ENCODE measurements around the gene SCIN.
"Not testable (repeated sequence)": the region's sequence is repeated elsewhere in the genome, so short reads cannot be mapped to it uniquely, and the experiment has no call there.

Gene SCIN

GRCh38 chr7:12570534-12571461 lies at the start of gene SCIN:
Gene SCIN (plus strand): TSS chr7:12570720. CDS start chr7:12570787, 67 bp downstream.
- DNase-seq (ENCODE audit: low read depth in 2 of 2) = no peak

- no peak for DNase-seq (ENCODE audit: low read depth in 2 of 2)
These were observed 45.6 kb upstream of the SCIN start for GRCh38 chr7:12524794-12525386.

- not testable (repeated sequence) for DNase-seq (ENCODE audit: low read depth in 2 of 2)
These were observed 43.8 kb upstream of the SCIN start for GRCh38 chr7:12526693-12527092.

GRCh38 chr7:12527670-12528069 lies 42.9 kb upstream of the SCIN start:
- DNase-seq (ENCODE audit: low read depth in 2 of 2) = not testable (repeated sequence)

- no peak for DNase-seq (ENCODE audit: low read depth in 2 of 2)
These were observed 40.4 kb upstream of the SCIN start for GRCh38 chr7:12529971-12530710.

GRCh38 chr7:12531784-12532183 lies 38.7 kb upstream of the SCIN start:
- DNase-seq (ENCODE audit: low read depth in 2 of 2) = no peak

- no peak for DNase-seq (ENCODE audit: low read depth in 2 of 2)
These were observed 36.5 kb upstream of the SCIN start for GRCh38 chr7:12534046-12534445.

- no peak for DNase-seq (ENCODE audit: low read depth in 2 of 2)
These were observed 30.8 kb upstream of the SCIN start for GRCh38 chr7:12539681-12540080.

- no peak for DNase-seq (ENCODE audit: low read depth in 2 of 2)
These were observed 29.7 kb upstream of the SCIN start for GRCh38 chr7:12540850-12541249.

- no peak for DNase-seq (ENCODE audit: low read depth in 2 of 2)
These were observed 26.9 kb upstream of the SCIN start for GRCh38 chr7:12543586-12543985.

- DNase-seq (ENCODE audit: low read depth in 2 of 2) = no peak
These were observed 21.4 kb upstream of the SCIN start for GRCh38 chr7:12549106-12549505.

GRCh38 chr7:12550956-12551355 lies 19.6 kb upstream of the SCIN start:
- DNase-seq (ENCODE audit: low read depth in 2 of 2) = no peak

GRCh38 chr7:12552876-12553275 lies 17.6 kb upstream of the SCIN start:
- DNase-seq (ENCODE audit: low read depth in 2 of 2) = no peak

GRCh38 chr7:12553416-12553815 lies 17.1 kb upstream of the SCIN start:
- DNase-seq (ENCODE audit: low read depth in 2 of 2) = no peak

- DNase-seq (ENCODE audit: low read depth in 2 of 2) = no peak
These were observed 16.2 kb upstream of the SCIN start for GRCh38 chr7:12554351-12554750.

GRCh38 chr7:12554872-12555271 lies 15.6 kb upstream of the SCIN start:
- DNase-seq (ENCODE audit: low read depth in 2 of 2) = no peak

- DNase-seq (ENCODE audit: low read depth in 2 of 2) = not testable (repeated sequence)
These were observed 14.8 kb upstream of the SCIN start for GRCh38 chr7:12555695-12556094.

- not testable (repeated sequence) for DNase-seq (ENCODE audit: low read depth in 2 of 2)
These were observed 14.3 kb upstream of the SCIN start for GRCh38 chr7:12556139-12556792.

GRCh38 chr7:12557282-12557681 lies 13.2 kb upstream of the SCIN start:
- no peak for DNase-seq (ENCODE audit: low read depth in 2 of 2)

GRCh38 chr7:12564996-12565764 lies 5.3 kb upstream of the SCIN start:
- no peak for DNase-seq (ENCODE audit: low read depth in 2 of 2)

GRCh38 chr7:12565873-12566272 lies 4.6 kb upstream of the SCIN start:
- no peak for DNase-seq (ENCODE audit: low read depth in 2 of 2)

Data from stimulated activated CD4-positive, alpha-beta T cell treated with anti-CD3 and anti-CD28 coated beads, Interleukin-15, amount 100 ng/mL, for 48 hours (primary cell).